ENCODE results near the gene NDFIP2. TPM values are rescaled to one million over a fixed set of nuclear protein-coding genes. Genes with fewer than 3 reads are reported as not detected.

Gene NDFIP2
- total RNA-seq, 4 donors from 2014 or later: 21.8 to 47.8 (median 31.9) TPM

DNA sequence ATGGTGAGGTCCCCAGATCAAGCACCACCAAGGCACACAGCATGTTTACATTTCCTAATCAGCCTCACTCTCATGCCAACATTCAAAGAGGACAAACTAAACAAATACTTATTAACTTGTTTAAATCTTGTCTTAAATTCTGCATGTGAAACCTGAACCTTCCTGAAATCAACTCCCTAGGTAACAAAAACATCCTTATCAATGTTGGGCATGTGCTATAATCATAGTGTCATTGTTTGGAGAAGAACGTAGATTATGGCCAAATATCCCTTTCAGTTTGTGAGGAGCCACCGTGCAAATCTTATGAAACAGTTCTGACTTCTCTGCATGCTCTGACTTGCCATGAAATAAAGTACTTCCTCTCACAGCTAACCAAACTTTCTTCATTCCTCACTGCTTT lies 123.8 kb downstream of the NDFIP2 start:
- no peak overlapping the region for H3K4me3 ChIP-seq
- DNase-seq (no peak), ATAC-seq (no peak)
- H3K36me3 ChIP-seq: no peaks in the 10 kb centered on the region
- H3K27me3 ChIP-seq: no peaks in the 10 kb centered on the region
- no peak for TF ChIP-seq POLR2A (IDR thresholded peaks at IDR 0.05)
- TF ChIP-seq, protein P1, sequence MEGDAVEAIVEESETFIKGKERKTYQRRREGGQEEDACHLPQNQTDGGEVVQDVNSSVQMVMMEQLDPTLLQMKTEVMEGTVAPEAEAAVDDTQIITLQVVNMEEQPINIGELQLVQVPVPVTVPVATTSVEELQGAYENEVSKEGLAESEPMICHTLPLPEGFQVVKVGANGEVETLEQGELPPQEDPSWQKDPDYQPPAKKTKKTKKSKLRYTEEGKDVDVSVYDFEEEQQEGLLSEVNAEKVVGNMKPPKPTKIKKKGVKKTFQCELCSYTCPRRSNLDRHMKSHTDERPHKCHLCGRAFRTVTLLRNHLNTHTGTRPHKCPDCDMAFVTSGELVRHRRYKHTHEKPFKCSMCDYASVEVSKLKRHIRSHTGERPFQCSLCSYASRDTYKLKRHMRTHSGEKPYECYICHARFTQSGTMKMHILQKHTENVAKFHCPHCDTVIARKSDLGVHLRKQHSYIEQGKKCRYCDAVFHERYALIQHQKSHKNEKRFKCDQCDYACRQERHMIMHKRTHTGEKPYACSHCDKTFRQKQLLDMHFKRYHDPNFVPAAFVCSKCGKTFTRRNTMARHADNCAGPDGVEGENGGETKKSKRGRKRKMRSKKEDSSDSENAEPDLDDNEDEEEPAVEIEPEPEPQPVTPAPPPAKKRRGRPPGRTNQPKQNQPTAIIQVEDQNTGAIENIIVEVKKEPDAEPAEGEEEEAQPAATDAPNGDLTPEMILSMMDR (IDR thresholded peaks at IDR 0.05 in 4 of 5, conservative IDR thresholded peaks at IDR 0.05 in 1 of 5): no peak
- in situ Hi-C loops (cut with MboI; ENCODE audit: low sequenced_read_pairs in 4 of 4): no loop called here
- peaks cover 0 to 6% (median 0%) of the 10 kb centered on the region in 3 donors for H3K9me3 ChIP-seq
- no peaks in the 10 kb centered on the region for H3K4me1 ChIP-seq
- intact Hi-C loops (cut with DNase I; ENCODE audit: low total_unique reads): no loop called here
- H3K27ac ChIP-seq: no peak overlapping the region

Other genes starting within 250 kb of the NDFIP2 start
- gene RBM26, start 74.9 kb upstream of the NDFIP2 start, total RNA-seq: 10 to 100 TPM; 14.9 to 44.8 (median 23.1) TPM